HG03060 (cell line): ENCODE data around the gene KIAA1958.

Experiments
- ATAC-seq: cut with Tn5 transposase; IDR thresholded peaks from one replicate; pipeline ENCODE4 v1.9.1; 2021; ENCODE audit warnings: low read depth, moderate number of reproducible peaks; ENCODE audit not compliant: unreplicated experiment

Gene KIAA1958

GRCh38 chr9:112526973-112527372 lies 40.3 kb downstream of the KIAA1958 start:
- ATAC-seq: no peak

- no peak for ATAC-seq
Measured at GRCh38 chr9:112527959-112528358, 41.3 kb downstream of the KIAA1958 start.

DNA sequence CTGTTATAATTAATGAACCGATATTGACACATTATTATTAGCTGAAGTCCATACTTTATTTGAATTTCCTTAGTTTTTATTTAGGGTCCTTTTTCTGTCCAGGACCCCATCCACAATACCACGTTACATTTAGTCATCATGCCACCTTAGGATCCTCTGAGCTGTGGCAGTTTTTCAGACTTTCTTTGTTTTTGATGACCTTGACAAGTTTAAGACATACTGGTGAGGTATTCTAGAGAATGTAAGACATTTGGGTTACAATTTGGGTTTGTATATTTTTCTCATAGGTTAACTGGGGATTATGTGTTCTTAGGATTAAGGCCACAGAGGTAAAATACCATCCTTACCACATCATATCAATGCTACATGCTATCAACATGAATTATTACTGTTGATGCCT lies 42.7 kb downstream of the KIAA1958 start:
- no peak for ATAC-seq

- no peak for ATAC-seq
Measured at GRCh38 chr9:112530751-112531205, 44.2 kb downstream of the KIAA1958 start.

DNA sequence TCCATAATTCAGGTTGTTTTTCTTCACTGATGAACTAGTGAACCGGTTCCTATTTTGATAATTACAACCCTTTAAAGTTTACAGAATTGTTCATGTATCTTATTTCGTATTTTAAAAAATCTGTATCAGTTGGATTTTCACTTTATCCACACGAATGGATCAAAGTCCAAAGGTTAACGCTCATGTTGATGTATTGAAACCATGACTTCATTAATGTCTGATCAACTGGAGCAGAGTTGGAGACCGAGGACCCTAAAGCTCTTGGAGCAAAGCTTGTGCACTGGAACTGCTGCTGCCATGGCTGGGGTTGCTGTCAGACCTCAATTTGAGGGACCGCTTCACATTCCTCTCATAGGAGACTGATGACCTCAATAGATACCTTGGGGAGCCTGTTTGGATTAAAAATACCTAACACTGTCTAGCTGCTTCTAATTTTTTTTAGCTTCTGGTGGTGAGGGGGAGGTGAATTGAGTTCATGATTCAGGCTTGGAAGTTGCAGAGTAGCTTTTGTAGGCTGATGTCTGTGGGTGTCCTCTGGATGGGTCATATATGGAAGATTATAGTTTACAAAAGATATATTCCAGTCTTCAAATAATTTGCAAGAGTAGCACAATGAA lies 45.1 kb downstream of the KIAA1958 start:
- ATAC-seq: no peak

DNA sequence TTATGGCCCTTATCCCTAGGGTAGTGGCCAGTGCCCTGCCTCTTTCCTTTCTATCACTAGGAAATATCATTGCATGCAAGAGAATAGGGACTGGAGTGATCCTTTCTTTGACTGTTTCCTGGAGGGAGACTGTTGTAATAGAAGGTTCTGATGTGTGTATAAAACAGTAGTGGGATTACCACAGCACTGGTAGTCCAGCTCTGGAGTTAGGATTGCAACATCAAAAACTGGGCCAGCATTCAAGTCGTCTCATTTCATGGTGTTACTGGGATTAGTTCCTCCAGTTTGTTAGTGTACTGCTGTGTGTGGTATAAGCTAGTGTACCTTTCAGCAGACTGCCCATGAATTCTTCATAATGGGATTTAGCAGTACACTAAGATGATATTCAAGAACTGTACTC lies 45.8 kb downstream of the KIAA1958 start:
- ATAC-seq: no peak

GRCh38 chr9:112533660-112534059 lies 47.0 kb downstream of the KIAA1958 start:
- no peak for ATAC-seq

DNA sequence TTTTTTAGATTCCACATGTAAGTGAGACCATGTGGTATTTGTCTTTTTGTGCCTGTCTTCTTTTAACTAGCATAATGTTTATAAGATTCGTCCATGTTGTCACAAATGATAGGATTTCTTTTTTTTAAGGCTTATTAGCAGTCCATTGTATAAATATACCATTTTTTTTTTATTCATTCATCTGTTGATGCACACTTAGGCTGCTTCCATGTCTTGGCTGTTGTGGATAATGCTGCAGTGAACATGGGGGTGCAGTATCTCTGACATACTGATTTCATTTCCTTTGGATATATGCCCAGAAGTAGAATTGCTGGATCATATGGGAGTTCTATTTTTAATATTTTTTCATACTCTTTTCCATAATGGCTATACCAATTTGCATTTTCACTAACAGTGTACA lies 48.7 kb downstream of the KIAA1958 start:
- ATAC-seq: no peak

GRCh38 chr9:112535811-112536210 lies 49.2 kb downstream of the KIAA1958 start:
- ATAC-seq: no peak

- ATAC-seq: no peak
Measured at GRCh38 chr9:112537561-112537960, 50.9 kb downstream of the KIAA1958 start.

DNA sequence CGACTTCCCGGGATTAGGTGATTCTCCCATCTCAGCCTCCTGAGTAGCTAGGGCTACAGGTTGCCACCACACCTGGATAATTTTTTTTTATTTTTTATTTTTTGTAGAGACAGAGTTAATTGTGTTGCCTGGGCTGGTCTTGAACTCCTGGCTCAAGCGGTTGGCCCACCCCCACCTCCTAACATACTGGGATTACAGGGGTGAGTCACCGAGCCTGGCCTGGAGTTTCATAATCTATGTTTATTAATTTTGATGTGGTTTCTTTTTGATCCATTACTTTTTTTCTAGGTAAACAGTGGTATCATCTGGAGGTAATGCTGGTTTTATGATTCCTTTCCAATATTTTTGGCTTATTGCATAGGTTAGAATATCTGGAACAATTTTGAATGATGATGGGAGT lies 54.2 kb downstream of the KIAA1958 start:
- no peak for ATAC-seq

DNA sequence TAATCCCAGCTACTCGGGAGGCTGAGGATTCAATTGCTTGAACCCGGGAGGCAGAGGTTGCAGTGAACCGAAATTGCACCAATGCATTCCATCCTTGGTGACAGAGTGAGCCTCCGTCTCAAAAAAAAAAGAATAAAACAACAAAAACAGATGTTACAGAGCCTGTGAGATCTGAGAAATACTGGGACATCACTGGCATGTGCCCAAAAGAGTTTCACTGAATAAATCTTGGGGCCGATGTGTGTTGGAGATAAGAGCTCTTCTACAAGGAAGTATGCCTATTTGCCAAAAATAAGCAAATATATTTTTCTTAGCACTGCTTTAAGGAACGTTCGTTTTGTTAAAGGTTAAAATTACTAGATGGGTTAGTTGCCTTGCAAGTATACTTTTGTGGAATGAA lies 55.1 kb downstream of the KIAA1958 start:
- no peak for ATAC-seq

DNA sequence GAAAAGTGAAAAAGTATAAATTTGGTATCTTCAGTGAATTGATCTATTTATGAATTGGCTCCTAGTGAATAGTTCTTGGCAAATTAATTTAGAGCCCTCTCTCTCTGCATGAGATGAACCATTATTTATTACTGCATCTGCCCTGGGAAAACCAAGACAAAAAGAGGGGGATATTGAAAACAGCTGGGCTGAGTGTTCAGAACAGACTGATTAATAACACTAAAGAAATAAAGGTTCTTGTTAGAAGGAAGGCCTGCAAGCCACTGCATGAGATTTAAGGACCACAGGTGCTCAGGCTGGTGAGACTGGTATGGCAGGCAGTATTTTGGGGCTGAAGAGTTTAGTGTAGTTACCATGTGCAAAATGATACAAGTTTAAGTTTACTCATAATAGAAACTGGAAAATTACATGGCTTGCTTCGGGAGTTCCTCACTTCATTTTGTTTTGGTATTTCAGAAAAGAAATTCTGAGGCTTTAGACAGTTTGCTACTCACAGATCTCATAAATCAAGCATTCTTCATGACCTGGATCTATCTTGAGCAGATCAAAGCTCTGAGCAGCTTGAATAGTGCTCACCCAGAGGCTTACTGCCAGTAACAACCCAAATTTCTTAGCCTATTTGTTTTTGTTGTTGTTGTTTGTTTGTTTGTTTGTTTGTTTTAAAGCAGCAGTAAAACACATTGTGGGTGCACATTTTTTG lies 56.1 kb downstream of the KIAA1958 start:
- ATAC-seq: no peak

GRCh38 chr9:112544477-112544876 lies 57.9 kb downstream of the KIAA1958 start:
- no peak for ATAC-seq

- no peak for ATAC-seq
Measured at GRCh38 chr9:112545237-112545636, 58.6 kb downstream of the KIAA1958 start.

DNA sequence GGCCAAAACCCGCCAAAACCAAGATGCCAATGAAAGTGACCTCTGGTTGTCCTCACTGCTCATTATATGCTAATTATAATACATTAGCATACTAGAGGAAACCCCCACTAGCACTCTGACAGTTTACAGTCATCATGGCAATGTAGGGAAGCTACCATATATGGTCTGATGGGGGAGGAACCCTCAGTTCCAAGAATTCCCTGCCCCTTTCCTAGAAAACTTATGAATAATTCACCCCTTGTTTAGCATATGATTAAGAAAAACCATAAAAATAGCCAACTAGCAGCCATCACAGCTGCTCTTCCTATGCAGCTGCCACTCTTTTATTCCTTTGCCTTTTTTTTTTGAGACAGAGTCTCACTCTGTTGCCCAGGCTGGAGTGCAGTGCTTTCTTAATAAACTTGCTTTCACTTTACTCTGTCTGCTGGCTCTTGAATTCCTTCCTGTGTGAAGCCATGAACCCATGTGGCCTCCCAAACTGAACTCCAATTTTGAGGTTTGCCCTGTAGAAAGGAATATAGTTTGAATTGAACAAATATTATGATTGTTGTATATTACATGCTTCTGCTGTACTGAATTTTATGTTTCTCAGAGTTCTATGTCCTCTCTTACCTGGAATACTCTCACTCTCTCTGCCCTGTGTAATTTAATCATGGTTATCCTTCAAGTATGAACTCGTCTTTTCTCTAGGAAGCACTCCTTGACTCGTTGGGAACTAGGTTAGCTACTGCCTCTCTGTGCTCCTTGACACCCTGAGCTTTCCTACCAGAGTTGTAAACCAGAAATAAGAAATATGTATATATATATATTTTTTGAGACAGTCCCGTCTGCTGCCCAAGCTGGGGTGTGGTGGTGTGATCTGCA lies 59.8 kb downstream of the KIAA1958 start:
- no peak for ATAC-seq

DNA sequence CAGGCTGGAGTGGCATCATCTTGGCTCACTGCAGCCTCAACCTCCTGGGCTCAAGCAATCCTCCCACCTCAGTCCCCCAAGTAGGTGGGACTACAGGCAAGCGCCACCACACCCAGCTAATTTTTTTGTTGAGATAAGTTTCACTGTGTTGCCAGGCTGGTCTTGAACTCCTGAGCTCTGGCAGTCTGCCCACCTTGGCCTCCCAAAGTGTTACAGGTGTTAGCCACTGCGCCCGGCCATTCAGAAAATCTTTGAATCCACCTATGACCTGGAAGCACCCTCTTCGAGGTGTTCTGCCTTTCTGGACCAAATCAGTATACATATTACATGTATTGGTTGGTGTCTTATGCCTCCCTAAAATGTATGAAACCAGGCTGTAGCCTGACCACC lies 61.4 kb downstream of the KIAA1958 start:
- ATAC-seq: no peak

DNA sequence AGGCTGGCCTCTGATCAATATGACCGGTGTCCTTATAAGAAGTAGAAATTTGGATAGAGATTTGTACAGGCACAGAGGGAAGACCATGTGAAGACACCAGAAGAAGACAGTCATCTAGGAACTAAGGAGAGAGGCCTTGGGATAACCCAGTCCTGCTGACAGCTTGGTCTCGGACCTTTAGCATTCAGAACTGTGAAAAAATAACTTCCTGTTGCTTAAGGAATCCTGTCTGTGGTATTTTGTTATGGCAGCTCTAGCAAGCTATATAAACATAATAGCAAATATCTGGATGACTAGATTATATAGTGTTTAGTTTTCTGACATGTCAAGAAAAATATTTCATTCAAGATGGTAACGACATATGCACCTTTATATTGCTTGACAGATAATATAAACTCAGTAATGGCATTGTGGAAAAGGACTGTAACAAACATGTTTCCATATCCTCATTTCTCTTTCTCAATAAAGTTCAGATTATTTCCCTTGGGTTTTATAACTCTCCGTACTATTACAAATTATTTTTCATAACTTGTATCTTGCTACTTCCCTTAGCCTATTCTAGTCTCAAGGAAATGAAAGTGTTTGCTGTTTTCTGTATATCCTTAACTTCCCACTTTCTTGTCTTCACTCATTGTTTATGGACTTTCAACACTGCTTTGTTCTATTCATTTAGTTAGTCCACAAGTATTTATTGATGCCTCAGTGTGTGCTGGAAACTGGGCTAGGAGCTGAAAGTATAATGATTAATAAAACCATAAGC lies 62.4 kb downstream of the KIAA1958 start:
- ATAC-seq: no peak

GRCh38 chr9:112550531-112550930 lies 63.9 kb downstream of the KIAA1958 start:
- no peak for ATAC-seq

DNA sequence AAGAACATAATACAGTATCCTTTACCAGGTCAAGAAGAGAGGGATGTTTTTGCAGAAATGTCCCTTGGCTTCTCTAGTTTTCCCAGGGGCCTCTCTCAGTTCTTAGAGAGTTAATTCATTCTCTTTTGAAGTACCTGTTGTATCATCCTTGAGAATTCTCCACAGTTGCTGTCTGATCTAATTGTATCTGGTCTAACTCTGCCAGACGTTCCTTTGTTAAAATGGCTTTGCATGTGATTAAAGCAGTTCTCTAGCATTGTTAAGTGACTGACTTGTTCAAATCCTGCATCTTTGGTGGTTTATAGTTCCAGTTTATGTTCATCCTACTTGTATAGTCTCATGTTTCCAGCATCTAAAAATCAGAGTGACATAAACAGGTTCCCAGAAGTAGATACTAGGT lies 65.0 kb downstream of the KIAA1958 start:
- ATAC-seq: no peak
